IMR-90 (cell line): ENCODE data around the gene ADCY2. TPM values are rescaled to one million over a fixed set of nuclear protein-coding genes. Genes with fewer than 3 reads are reported as not detected.

ENCODE experiments used
- ATAC-seq: fragments of 200-7000 bp; cut with Tn5 transposase; 2 replicates; pipeline ENCODE4 v1.9.1; 2020; ENCODE audit warnings: low read depth, mild to moderate bottlenecking, moderate library complexity
- BruUV-seq: library from RNA; stranded (reverse); fragments of 400-500 nt; replicated peaks from 2 replicates; lab custom pipeline; 2021; lab: Mats Ljungman, UMichigan
- CTCF ChIA-PET: fragments of 300-600 bp; formaldehyde crosslinking; extraction: SDS; loops from one replicate; lab custom pipeline; 2021; ENCODE audit warnings: antibody characterized with exemption; lab: Yijun Ruan, JAX
- POLR2A ChIA-PET: fragments of 300-600 bp; sonication (Branson Sonifier 250); formaldehyde crosslinking; loops from one replicate; lab custom pipeline; 2022; ENCODE audit warnings: antibody characterized with exemption; ENCODE audit not compliant: unreplicated experiment; lab: Charles Lee
- DNase-seq: peaks from one replicate; pipeline ENCODE4 v3.0.0; 2013
- H2AFZ ChIP-seq: replicated peaks from 2 replicates; pipeline ENCODE3; 2013; ENCODE audit warnings: low read length, mild to moderate bottlenecking; ENCODE audit not compliant: poor library complexity
- H2AK5ac ChIP-seq: 2 replicates; pipeline ENCODE4 v1.6.1; 2013; ENCODE audit warnings: low read depth, low read length, inconsistent platforms
- H2AK9ac ChIP-seq: replicated peaks from 2 replicates; pipeline ENCODE3; 2013; ENCODE audit warnings: mild to moderate bottlenecking, low read depth, low read length, moderate library complexity; ENCODE audit not compliant: poor library complexity
- H2BK120ac ChIP-seq: 2 replicates; pipeline ENCODE4 v1.6.1; 2013; ENCODE audit warnings: low read depth, low read length, inconsistent platforms
- H2BK15ac ChIP-seq: 3 replicates; pipeline ENCODE4 v1.6.1; 2013; ENCODE audit warnings: low read depth, low read length, inconsistent platforms
- H2BK20ac ChIP-seq: 2 replicates; pipeline ENCODE4 v1.6.1; 2013; ENCODE audit warnings: low read depth, mild to moderate bottlenecking, inconsistent platforms, low read length, moderate library complexity
- H2BK5ac ChIP-seq: 2 replicates; pipeline ENCODE4 v1.6.1; 2013; ENCODE audit warnings: mild to moderate bottlenecking, low read depth, low read length, inconsistent platforms; ENCODE audit not compliant: poor library complexity, severe bottlenecking
- H3K14ac ChIP-seq: replicated peaks from 2 replicates; pipeline ENCODE4 v1.6.1; 2013; ENCODE audit warnings: low read depth, low read length, inconsistent platforms
- H3K18ac ChIP-seq: 2 replicates; pipeline ENCODE4 v1.6.1; 2013; ENCODE audit warnings: low read depth, low read length, control low read depth
- H3K23ac ChIP-seq: 2 replicates; pipeline ENCODE4 v1.6.1; 2013; ENCODE audit warnings: low read depth, low read length, inconsistent platforms
- H3K27ac ChIP-seq: 2 replicates; pipeline ENCODE4 v1.5.1; 2013; ENCODE audit warnings: mild to moderate bottlenecking, control low read depth, low read length; ENCODE audit not compliant: insufficient read depth
- H3K27me3 ChIP-seq: 2 replicates; pipeline ENCODE4 v1.6.1; 2013; ENCODE audit warnings: low read length; ENCODE audit not compliant: control insufficient read depth, insufficient read depth
- H3K36me3 ChIP-seq: 2 replicates; pipeline ENCODE4 v1.6.1; 2013; ENCODE audit warnings: low read length, mixed read lengths; ENCODE audit not compliant: control insufficient read depth, insufficient read depth
- H3K4ac ChIP-seq: 2 replicates; pipeline ENCODE4 v1.6.1; 2013; ENCODE audit warnings: low read depth, low read length, inconsistent platforms
- H3K4me1 ChIP-seq: 2 replicates; pipeline ENCODE4 v1.6.1; 2013; ENCODE audit warnings: low read length, mixed read lengths; ENCODE audit not compliant: control insufficient read depth, insufficient read depth
- H3K4me2 ChIP-seq: 2 replicates; pipeline ENCODE4 v1.6.1; 2013; ENCODE audit warnings: low read depth, mild to moderate bottlenecking, control low read depth, low read length, moderate library complexity
- H3K4me3 ChIP-seq: 2 replicates; pipeline ENCODE4 v1.5.1; 2013; ENCODE audit warnings: low read depth, mild to moderate bottlenecking, control low read depth, low read length, moderate library complexity; ENCODE audit not compliant: insufficient read depth
- H3K56ac ChIP-seq: 2 replicates; pipeline ENCODE4 v1.6.1; 2013; ENCODE audit warnings: low read length, inconsistent platforms; ENCODE audit not compliant: insufficient read depth; ENCODE audit errors: extremely low read depth
- H3K79me1 ChIP-seq, 2 experiments: 2 replicates each; pipeline ENCODE4 v1.6.1; 2013; ENCODE audit warnings: low read length in 2 of 2, inconsistent platforms in 1 of 2, low read depth in 1 of 2
- H3K9ac ChIP-seq: 2 replicates; pipeline ENCODE4 v1.6.1; 2013; ENCODE audit warnings: low read depth, low read length, control low read depth
- H3K9me1 ChIP-seq: 2 replicates; pipeline ENCODE4 v1.6.1; 2013; ENCODE audit warnings: low read length, inconsistent platforms; ENCODE audit not compliant: insufficient read depth
- H3K9me3 ChIP-seq: 2 replicates; pipeline ENCODE4 v1.6.1; 2013; ENCODE audit warnings: low read length; ENCODE audit not compliant: control insufficient read depth, insufficient read depth
- H4K20me1 ChIP-seq: 2 replicates; pipeline ENCODE4 v1.6.1; 2013; ENCODE audit warnings: low read length, inconsistent platforms; ENCODE audit not compliant: insufficient read depth
- H4K5ac ChIP-seq: 2 replicates; pipeline ENCODE4 v1.6.1; 2013; ENCODE audit warnings: mild to moderate bottlenecking, low read depth, low read length, control low read depth
- H4K8ac ChIP-seq, 2 experiments: 2 replicates each; pipeline ENCODE4 v1.6.1; 2013; ENCODE audit warnings: low read depth in 2 of 2, low read length in 2 of 2, control low read depth in 1 of 2, inconsistent platforms in 1 of 2
- H4K91ac ChIP-seq: 2 replicates; pipeline ENCODE4 v1.6.1; 2013; ENCODE audit warnings: low read depth, low read length, inconsistent platforms; ENCODE audit not compliant: insufficient read depth
- BHLHE40 ChIP-seq: fragments of 150-350 bp; IDR thresholded peaks from 2 replicates; pipeline ENCODE4 v1.6.1; 2016; ENCODE audit warnings: mild to moderate bottlenecking, low read depth, low read length
- CEBPB ChIP-seq: IDR thresholded peaks from 2 replicates; pipeline ENCODE4 v1.6.1; 2012; ENCODE audit warnings: low read depth, low read length, improper control_type of control experiment
- MAZ ChIP-seq: IDR thresholded peaks from 2 replicates; pipeline ENCODE4 v1.6.1; 2012; ENCODE audit warnings: low read depth, mild to moderate bottlenecking, low read length, improper control_type of control experiment, moderate library complexity, borderline replicate concordance
- NFE2L2 ChIP-seq: fragments of 150-350 bp; IDR thresholded peaks from 2 replicates; pipeline ENCODE4 v1.6.1; 2016; ENCODE audit warnings: low read depth, mild to moderate bottlenecking, low read length
- POLR2A ChIP-seq: IDR thresholded peaks from 2 replicates; pipeline ENCODE4 v1.6.1; 2012; ENCODE audit warnings: mild to moderate bottlenecking, low read depth, low read length
- RAD21 ChIP-seq: IDR thresholded peaks from 2 replicates; pipeline ENCODE4 v1.6.1; 2012; ENCODE audit warnings: low read length, improper control_type of control experiment
- RFX5 ChIP-seq: IDR thresholded peaks from 2 replicates; pipeline ENCODE4 v1.8.0; 2012; ENCODE audit warnings: low read depth, mild to moderate bottlenecking, low read length, moderate library complexity
- SMC3 ChIP-seq: fragments of 150-350 bp; IDR thresholded peaks from 2 replicates; pipeline ENCODE4 v1.6.1; 2016; ENCODE audit warnings: low read depth, mild to moderate bottlenecking, antibody characterized with exemption, low read length, moderate library complexity
- WGBS, 2 experiments: methylation state at CpG; one replicate each; pipeline versions ENCODE4 v1.1.5 to v1.1.7; 2013; ENCODE audit warnings: missing lambda C conversion rate in 2 of 2; ENCODE audit not compliant: insufficient read length in 1 of 2; ENCODE audit errors: extremely low coverage in 2 of 2; 5-methylcytosine and 5-hydroxymethylcytosine counted together
- dilution Hi-C: fragments of 300-500 bp; cut with HindIII; formaldehyde crosslinking; loops from one replicate; pipeline ENCODE4 v1.14.3; 2018; ENCODE audit warnings: low sequenced_read_pairs; ENCODE audit not compliant: unreplicated experiment
- in situ Hi-C: fragments of 300-500 bp; cut with MboI; formaldehyde crosslinking; loops from 3 replicates; pipeline ENCODE4 v1.14.3; 2019; ENCODE audit warnings: low sequenced_read_pairs, inconsistent platforms, mixed read lengths
- intact Hi-C: fragments of 100-400 bp; cut with micrococcal nuclease; formaldehyde crosslinking; loops from 2 replicates; pipeline ENCODE4 v1.10.0; 2022
- polyA plus RNA-seq, 3 experiments: library from polyadenylated mRNA; depleted of rRNA; stranded (reverse); fragments of >200 nt; gene quantifications; 2 replicates each; pipeline ENCODE4 v1.2.3, GENCODE V29; 2012; ENCODE audit warnings: low replicate concordance in 1 of 3
- total RNA-seq: library from RNA; depleted of rRNA; stranded (reverse); fragments of >200 nt; gene quantifications from 2 replicates; pipeline ENCODE4 v1.2.3, GENCODE V29; 2012
- TF ChIP-seq, protein P1 (sequence below): conservative IDR thresholded peaks from 2 replicates; pipeline ENCODE4 v1.5.1; 2012; ENCODE audit warnings: mild to moderate bottlenecking, low read depth, low read length, improper control_type of control experiment

Gene ADCY2
- total and polyA plus RNA-seq, 2 of the 4 experiments (the other 2 are of a cell fraction): not detected

DNA sequence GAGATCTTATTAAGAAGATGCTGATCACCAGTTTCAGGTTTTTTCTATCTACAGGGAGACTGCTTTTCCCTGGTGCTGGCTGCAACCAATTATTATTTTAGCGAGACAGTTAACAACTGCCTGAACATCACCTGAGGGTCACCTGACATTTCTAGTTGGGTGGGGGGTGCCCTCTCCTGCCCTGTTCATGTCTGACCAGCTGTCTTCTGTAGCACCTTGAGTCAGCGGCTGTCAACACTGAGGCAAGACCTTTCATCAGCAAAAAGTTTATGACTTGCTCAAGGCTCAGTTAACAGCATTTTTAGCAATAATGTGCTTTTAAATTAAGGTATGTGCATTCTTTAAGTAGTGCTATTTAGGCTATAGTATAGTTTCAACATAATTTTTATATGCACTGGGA lies 58.0 kb downstream of the ADCY2 start:
- dilution Hi-C loops: no loop called here
- no peaks in the 10 kb centered on the region for H3K36me3 ChIP-seq
- H4K20me1 ChIP-seq: no peaks in the 10 kb centered on the region
- H3K4me3 ChIP-seq: no peak overlapping the region
- no peak overlapping the region for H3K14ac ChIP-seq
- no peaks in the 10 kb centered on the region for H3K27me3 ChIP-seq
- no peak overlapping the region for H4K91ac ChIP-seq
- no peak overlapping the region for H4K8ac ChIP-seq
- TF ChIP-seq RAD21: no peak
- TF ChIP-seq NFE2L2: no peak
- TF ChIP-seq, protein P1, sequence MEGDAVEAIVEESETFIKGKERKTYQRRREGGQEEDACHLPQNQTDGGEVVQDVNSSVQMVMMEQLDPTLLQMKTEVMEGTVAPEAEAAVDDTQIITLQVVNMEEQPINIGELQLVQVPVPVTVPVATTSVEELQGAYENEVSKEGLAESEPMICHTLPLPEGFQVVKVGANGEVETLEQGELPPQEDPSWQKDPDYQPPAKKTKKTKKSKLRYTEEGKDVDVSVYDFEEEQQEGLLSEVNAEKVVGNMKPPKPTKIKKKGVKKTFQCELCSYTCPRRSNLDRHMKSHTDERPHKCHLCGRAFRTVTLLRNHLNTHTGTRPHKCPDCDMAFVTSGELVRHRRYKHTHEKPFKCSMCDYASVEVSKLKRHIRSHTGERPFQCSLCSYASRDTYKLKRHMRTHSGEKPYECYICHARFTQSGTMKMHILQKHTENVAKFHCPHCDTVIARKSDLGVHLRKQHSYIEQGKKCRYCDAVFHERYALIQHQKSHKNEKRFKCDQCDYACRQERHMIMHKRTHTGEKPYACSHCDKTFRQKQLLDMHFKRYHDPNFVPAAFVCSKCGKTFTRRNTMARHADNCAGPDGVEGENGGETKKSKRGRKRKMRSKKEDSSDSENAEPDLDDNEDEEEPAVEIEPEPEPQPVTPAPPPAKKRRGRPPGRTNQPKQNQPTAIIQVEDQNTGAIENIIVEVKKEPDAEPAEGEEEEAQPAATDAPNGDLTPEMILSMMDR: no peak
- no peak for TF ChIP-seq BHLHE40
- TF ChIP-seq RFX5: no peak
- TF ChIP-seq MAZ: no peak
- no peak for TF ChIP-seq POLR2A
- TF ChIP-seq SMC3: no peak
- no peak for TF ChIP-seq CEBPB
- WGBS, 2 experiments: no CpG with 5 or more reads among the region's 2 CpGs
- no peak overlapping the region for H3K23ac ChIP-seq
- no peaks in the 10 kb centered on the region for H3K4me1 ChIP-seq
- intact Hi-C loops: no loop called here
- ChIA-PET CTCF (no interaction called here), POLR2A (no interaction called here)
- no peak overlapping the region for H2BK5ac ChIP-seq
- H2BK120ac ChIP-seq: no peak overlapping the region
- H2BK20ac ChIP-seq: no peak overlapping the region
- H2AK5ac ChIP-seq: no peak overlapping the region
- no peak overlapping the region for H3K27ac ChIP-seq
- H3K9ac ChIP-seq: no peak overlapping the region
- H4K5ac ChIP-seq: no peak overlapping the region
- H3K18ac ChIP-seq: no peak overlapping the region
- in situ Hi-C loops: no loop called here
- no peaks in the 10 kb centered on the region for H3K9me1 ChIP-seq
- H3K4ac ChIP-seq: no peak overlapping the region
- ATAC-seq (no peak), DNase-seq (no peak)
- no TSS peak for BruUV-seq
- no peak overlapping the region for H2AK9ac ChIP-seq
- no peak overlapping the region for H2BK15ac ChIP-seq
- no peak overlapping the region for H2AFZ ChIP-seq
- no peak overlapping the region for H3K56ac ChIP-seq
- no peaks in the 10 kb centered on the region for H3K79me1 ChIP-seq
- peaks cover 8% of the 10 kb centered on the region for H3K9me3 ChIP-seq
- H3K4me2 ChIP-seq: no peak overlapping the region
